Naive thymus-derived CD8-positive, alpha-beta T cell (primary cell): Measurements from ENCODE around the gene S100A6. TPM values are rescaled to one million over a fixed set of nuclear protein-coding genes. Genes with fewer than 3 reads are reported as not detected.

Experiments
- ATAC-seq, 2 donors: fragments of 150-1000 bp; cut with Tn5 transposase in 1 of 2; sonication (Bioruptor Pico), chemical (Tn5 transposase) in 1 of 2; 1 replicate in 1 of 2; 2 replicates in 1 of 2; pipeline ENCODE4 v1.10.0; 2021; ENCODE audit warnings: mild to moderate bottlenecking in 2 of 2, moderate library complexity in 2 of 2
- POLR2A ChIA-PET: fragments of 350-600 bp; sonication (Branson Sonifier 250); formaldehyde crosslinking; loops from one replicate; lab custom pipeline; 2021; ENCODE audit warnings: antibody characterized with exemption; lab: Charles Lee
- DNase-seq, 10 donors: peaks; one replicate each; pipeline versions ENCODE4 v3.0.0 to v3.0.0-alpha.2; 2020 to 2022
- H3K27ac Mint-ChIP-seq, 10 donors: one replicate each; pipeline ENCODE4 v1.8.0; 2020 to 2022; ENCODE audit warnings: mild to moderate bottlenecking in 10 of 10, mixed read lengths in 10 of 10, moderate library complexity in 4 of 10, inconsistent platforms in 1 of 10
- H3K27me3 Mint-ChIP-seq, 5 donors: one replicate each; pipeline ENCODE4 v1.8.0; 2021 to 2022; ENCODE audit warnings: mixed read lengths in 5 of 5
- H3K36me3 Mint-ChIP-seq, 3 donors: one replicate each; pipeline ENCODE4 v1.8.0; 2020 to 2022; ENCODE audit warnings: mixed read lengths in 3 of 3, mild to moderate bottlenecking in 2 of 3, inconsistent platforms in 1 of 3
- H3K4me1 Mint-ChIP-seq, 4 donors: one replicate each; pipeline ENCODE4 v1.8.0; 2021 to 2022; ENCODE audit warnings: mixed read lengths in 4 of 4
- H3K4me3 Mint-ChIP-seq, 10 donors: one replicate each; pipeline ENCODE4 v1.8.0; 2020 to 2022; ENCODE audit warnings: mild to moderate bottlenecking in 10 of 10, mixed read lengths in 10 of 10, moderate library complexity in 6 of 10, inconsistent platforms in 1 of 10
- H3K9me3 Mint-ChIP-seq, 9 donors: one replicate each; pipeline ENCODE4 v1.8.0; 2020 to 2022; ENCODE audit warnings: mixed read lengths in 9 of 9, mild to moderate bottlenecking in 3 of 9, inconsistent platforms in 1 of 9, moderate library complexity in 1 of 9
- polyA plus RNA-seq, 3 donors: library from polyadenylated mRNA; unstranded; fragments of 300-500 nt; fragmentation: Illumina TruSeq; gene quantifications; one replicate each; pipeline ENCODE4 v1.2.3, GENCODE V29; 2021
- total RNA-seq, 8 experiments: library from RNA in 2 of 8; stranded (reverse) in 2 of 8; gene quantifications; one replicate each; pipeline ENCODE4 v1.2.3 and lab custom pipeline; 2021 to 2026

Gene S100A6
- total and polyA plus RNA-seq, 5 experiments from 2014 or later = 223 to 707 (median 443) TPM

GRCh38 chr1:153506386-153506785 lies 29.4 kb downstream of the S100A6 start:
- Mint-ChIP-seq H3K36me3 (no peaks in the 10 kb centered on the region), H3K27me3 (peaks cover 0 to 3% (median 1%) of the 10 kb centered on the region in 5 donors), H3K4me1 (peaks cover 0 to 4% (median 3%) of the 10 kb centered on the region in 4 donors), H3K9me3 (no peaks in the 10 kb centered on the region), H3K27ac (no peak overlapping the region), H3K4me3 (no peak overlapping the region)
- no peak for ATAC-seq
- POLR2A ChIA-PET = no interaction called here
- DNase-seq = no peak

DNA sequence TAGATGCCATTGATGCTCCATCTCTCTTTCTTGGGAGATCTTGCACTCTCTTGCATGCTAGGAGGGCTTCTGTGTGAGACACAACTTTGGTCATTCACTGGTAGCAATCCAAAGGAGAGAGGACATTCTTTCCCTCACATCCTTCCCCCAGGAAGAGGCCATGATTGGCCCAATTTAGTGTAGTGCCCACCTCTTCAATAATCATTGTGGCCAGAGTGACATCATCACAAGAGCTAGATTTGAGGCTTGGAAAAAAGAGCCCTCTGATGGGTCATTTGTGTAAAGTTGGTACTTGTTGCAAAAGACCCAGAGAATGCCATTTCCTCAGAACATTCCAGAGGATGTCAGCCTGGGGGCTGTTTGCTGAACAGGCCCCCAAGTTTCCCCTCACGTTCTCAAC lies 30.2 kb downstream of the S100A6 start:
- H3K36me3 Mint-ChIP-seq = no peaks in the 10 kb centered on the region
- DNase-seq = no peak
- ATAC-seq = no peak
- peaks cover 0 to 3% (median 1%) of the 10 kb centered on the region in 5 donors for H3K27me3 Mint-ChIP-seq
- POLR2A ChIA-PET = no interaction called here
- no peak overlapping the region for H3K4me3 Mint-ChIP-seq
- no peak overlapping the region for H3K27ac Mint-ChIP-seq
- no peaks in the 10 kb centered on the region for H3K9me3 Mint-ChIP-seq
- peaks cover 0 to 1% (median 0%) of the 10 kb centered on the region in 4 donors for H3K4me1 Mint-ChIP-seq

DNA sequence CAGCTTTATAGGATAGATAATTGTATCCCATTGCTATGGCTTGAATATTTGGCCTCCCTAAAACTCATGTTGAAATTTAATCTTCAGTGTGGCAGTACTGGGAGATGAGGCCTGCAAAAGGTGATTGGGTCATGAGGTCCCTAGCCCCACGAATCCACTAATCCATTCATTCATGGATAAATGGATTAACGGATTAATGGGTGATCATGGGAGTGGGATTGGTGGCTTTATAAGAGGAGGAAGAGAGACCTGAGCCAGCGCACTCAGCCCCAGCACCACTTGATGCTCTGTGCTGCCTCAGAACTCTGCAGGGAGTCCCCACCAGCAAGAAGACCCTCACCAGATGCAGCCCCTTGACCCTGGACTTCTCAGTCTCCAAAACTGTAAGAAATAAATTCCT lies 32.0 kb downstream of the S100A6 start:
- DNase-seq = no peak
- Mint-ChIP-seq H3K4me3 (no peak overlapping the region), H3K36me3 (no peaks in the 10 kb centered on the region), H3K4me1 (no peaks in the 10 kb centered on the region), H3K27ac (no peak overlapping the region), H3K27me3 (peaks cover 8 to 14% (median 8%) of the 10 kb centered on the region in 5 donors), H3K9me3 (no peaks in the 10 kb centered on the region)
- ATAC-seq = no peak
- POLR2A ChIA-PET = no interaction called here

DNA sequence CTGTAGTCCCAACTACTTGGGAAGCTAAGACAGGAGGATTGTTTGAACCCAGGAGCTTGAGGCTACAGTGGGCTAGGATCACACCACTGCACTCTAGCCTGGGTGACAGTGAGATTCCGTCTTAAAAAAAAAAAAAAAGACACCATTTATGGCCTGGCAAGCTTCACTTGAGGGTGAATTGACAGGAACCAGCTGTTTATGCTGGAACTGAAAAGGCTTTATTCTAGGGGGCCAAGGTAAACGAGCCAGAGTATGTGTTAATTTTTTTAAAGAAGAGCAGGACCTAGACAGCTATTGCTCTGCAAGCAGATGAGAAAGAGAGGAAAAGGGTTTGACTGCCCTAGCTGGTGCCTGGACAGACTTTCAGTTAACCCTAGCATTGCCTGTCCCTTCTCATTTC lies 37.0 kb downstream of the S100A6 start:
- no peaks in the 10 kb centered on the region for H3K9me3 Mint-ChIP-seq
- DNase-seq = no peak
- no peaks in the 10 kb centered on the region for H3K36me3 Mint-ChIP-seq

DNA sequence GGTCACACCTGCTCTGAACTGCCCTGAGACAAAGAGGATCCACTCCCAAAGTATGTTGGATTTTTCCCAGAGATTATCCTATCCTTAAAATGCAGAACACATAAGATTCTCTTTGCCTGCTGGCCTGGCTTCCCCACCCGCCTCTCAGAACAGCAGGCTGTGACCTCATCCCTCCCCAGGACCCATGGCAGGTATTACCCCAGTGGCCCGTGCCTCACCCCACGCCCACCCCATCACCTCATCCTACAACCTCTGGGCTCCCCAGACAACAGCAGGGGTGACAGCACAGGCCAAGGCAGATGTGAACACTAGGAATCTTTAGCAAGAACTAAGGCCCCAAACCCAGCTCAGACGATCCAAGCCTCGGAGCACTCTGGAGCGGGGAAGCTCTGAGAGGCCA lies 40.3 kb downstream of the S100A6 start:
- no peaks in the 10 kb centered on the region for H3K36me3 Mint-ChIP-seq
- H3K4me3 Mint-ChIP-seq = no peak overlapping the region
- H3K27ac Mint-ChIP-seq = peak overlapping the region in 1 of 10 donors; percentile 68
- H3K9me3 Mint-ChIP-seq = no peaks in the 10 kb centered on the region
- POLR2A ChIA-PET = no interaction called here
- DNase-seq (no peak), ATAC-seq (no peak)
- peaks cover 13 to 29% (median 20%) of the 10 kb centered on the region in 5 donors for H3K27me3 Mint-ChIP-seq
- H3K4me1 Mint-ChIP-seq = peaks cover 0 to 6% (median 2%) of the 10 kb centered on the region in 4 donors

More for the DNA sequence above, 37.0 kb downstream of the S100A6 start:
- no peak for ATAC-seq
- no peak overlapping the region for H3K4me3 Mint-ChIP-seq
- H3K27ac Mint-ChIP-seq = no peak overlapping the region
- H3K27me3 Mint-ChIP-seq = peaks cover 13 to 23% (median 18%) of the 10 kb centered on the region in 5 donors
- POLR2A ChIA-PET = interaction anchor here (0.7 kb wide), 1 partner anchor 415 kb away, joined by 4 read pairs; no protein-coding TSS in a partner anchor
- H3K4me1 Mint-ChIP-seq = peaks cover 0 to 6% (median 2%) of the 10 kb centered on the region in 4 donors

DNA sequence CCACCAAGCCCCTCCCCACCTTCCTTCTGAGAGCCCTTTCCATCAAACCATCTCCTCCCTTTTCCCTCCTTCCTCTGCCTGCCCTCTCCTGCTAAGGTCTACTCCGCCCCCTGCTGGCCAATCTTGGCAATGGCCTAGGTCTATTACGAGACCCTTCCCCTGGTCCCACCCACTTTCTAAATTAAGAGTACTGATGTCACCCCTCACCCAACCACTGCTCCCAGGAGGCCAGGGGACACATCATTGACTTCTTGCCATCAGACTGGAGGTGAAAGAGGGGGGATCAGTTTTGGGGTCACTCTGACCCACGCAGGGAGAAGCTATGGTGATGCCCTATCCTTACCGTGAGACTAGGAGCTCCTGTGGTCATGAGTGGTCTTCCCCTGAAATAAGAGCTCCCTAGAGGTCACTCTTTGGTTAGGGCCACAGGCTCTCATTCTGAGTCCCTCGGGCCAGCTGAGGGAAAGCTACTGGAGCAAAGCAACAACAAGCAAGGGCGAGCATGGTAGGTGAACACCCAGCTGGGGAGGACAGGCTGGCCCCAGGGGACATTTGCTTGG lies 40.7 kb downstream of the S100A6 start:
- DNase-seq (peak; percentile 49 to 87 (median 68)), ATAC-seq (peak; percentile 66 to 69)
- no peaks in the 10 kb centered on the region for H3K36me3 Mint-ChIP-seq
- peaks cover 13 to 28% (median 20%) of the 10 kb centered on the region in 5 donors for H3K27me3 Mint-ChIP-seq
- H3K4me1 Mint-ChIP-seq = peaks cover 0 to 6% (median 2%) of the 10 kb centered on the region in 4 donors
- POLR2A ChIA-PET = interaction anchor here (0.6 kb wide), 1 partner anchor 29 kb away, joined by 3 read pairs; no protein-coding TSS in a partner anchor
- H3K27ac Mint-ChIP-seq = peak overlapping the region in 2 of 10 donors; percentile 24 to 35
- H3K4me3 Mint-ChIP-seq = no peak overlapping the region
- H3K9me3 Mint-ChIP-seq = no peaks in the 10 kb centered on the region

DNA sequence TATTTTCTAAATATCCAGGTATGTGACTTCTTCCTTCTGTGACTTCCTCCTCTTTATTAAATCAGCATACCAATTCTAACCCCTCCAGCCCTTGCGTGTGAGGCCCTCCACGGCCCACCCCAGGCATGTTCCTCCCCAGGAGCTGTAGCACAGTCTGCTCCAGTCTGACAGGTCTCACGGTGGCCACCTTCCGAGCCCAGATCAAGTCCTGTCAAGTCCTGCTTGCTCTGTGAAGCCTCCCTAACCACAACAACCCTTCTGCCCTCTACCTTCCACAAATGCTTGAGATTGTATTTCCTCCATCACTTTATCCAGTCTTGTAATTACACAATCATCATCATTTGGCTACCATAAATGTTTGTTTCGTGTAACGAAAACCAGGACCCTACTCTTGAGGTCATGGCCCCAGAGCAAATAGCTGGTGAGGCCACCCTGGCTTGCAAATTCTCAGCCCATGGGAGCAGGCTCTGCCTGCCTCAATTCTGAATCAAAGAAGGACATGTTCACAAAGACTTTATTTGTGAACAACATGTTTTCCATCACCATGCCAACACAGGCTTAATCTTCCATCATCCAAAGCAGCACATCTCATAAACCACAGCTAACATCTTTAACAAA lies 42.3 kb downstream of the S100A6 start:
- Mint-ChIP-seq H3K4me1 (peaks cover 0 to 6% (median 2%) of the 10 kb centered on the region in 4 donors), H3K9me3 (no peaks in the 10 kb centered on the region), H3K27ac (peak overlapping the region in 1 of 10 donors; percentile 90), H3K27me3 (peaks cover 4 to 19% (median 12%) of the 10 kb centered on the region in 5 donors), H3K36me3 (no peaks in the 10 kb centered on the region), H3K4me3 (no peak overlapping the region)
- POLR2A ChIA-PET = no interaction called here
- ATAC-seq (no peak), DNase-seq (no peak)

DNA sequence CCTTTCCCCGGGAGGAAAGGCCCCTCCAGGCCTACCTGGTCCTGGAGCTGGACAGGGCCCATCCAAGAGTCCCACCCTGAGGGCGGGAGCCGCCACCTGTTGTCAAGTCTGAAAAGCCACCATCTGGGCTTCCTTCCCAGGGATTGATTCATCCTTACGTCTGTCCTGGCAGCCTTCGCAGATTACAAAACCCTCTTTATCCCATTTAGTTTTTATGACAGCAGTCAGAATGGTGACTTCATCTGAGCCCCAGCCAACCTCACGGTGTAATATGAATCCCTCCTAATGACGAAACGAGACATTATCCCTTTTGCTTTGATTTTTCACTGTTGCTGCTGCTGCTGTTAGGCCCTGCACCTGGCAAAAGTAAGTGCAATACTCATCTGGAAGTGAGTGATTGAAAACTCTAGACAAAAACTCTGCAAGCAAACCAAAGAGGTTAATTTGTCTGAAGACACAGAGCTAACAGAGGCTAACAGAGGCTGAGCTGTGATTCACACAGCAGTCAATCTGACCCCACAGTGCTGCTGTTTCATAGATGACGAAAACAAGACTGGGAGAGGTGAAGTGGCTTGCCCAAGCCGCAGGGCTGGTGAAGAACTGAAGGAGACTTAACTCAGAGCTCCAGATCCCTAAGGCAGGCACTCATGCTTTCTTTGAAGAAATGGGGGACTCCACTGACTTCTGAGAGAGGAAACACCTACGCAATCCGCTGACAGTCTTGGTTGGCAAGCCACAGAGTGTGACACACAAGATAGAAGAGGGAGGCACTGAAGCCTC lies 45.3 kb downstream of the S100A6 start:
- POLR2A ChIA-PET = no interaction called here
- DNase-seq (peak in 2 of 10 donors; percentile 41 to 55), ATAC-seq (peak in 1 of 2 donors; percentile 29)
- H3K4me1 Mint-ChIP-seq = peaks cover 0 to 6% (median 2%) of the 10 kb centered on the region in 4 donors
- H3K9me3 Mint-ChIP-seq = no peaks in the 10 kb centered on the region
- no peaks in the 10 kb centered on the region for H3K36me3 Mint-ChIP-seq
- peak overlapping the region in 1 of 10 donors; percentile 86 for H3K27ac Mint-ChIP-seq
- peak overlapping the region in 1 of 10 donors; percentile 31 for H3K4me3 Mint-ChIP-seq
- peaks cover 8 to 27% (median 13%) of the 10 kb centered on the region in 5 donors for H3K27me3 Mint-ChIP-seq

GRCh38 chr1:153488731-153489130 lies 47.1 kb downstream of the S100A6 start:
- ATAC-seq (no peak), DNase-seq (no peak)
- no peak overlapping the region for H3K4me3 Mint-ChIP-seq
- peaks cover 12 to 41% (median 23%) of the 10 kb centered on the region in 5 donors for H3K27me3 Mint-ChIP-seq
- H3K36me3 Mint-ChIP-seq = no peaks in the 10 kb centered on the region
- H3K27ac Mint-ChIP-seq = no peak overlapping the region
- POLR2A ChIA-PET = no interaction called here
- H3K9me3 Mint-ChIP-seq = no peaks in the 10 kb centered on the region
- H3K4me1 Mint-ChIP-seq = no peaks in the 10 kb centered on the region

DNA sequence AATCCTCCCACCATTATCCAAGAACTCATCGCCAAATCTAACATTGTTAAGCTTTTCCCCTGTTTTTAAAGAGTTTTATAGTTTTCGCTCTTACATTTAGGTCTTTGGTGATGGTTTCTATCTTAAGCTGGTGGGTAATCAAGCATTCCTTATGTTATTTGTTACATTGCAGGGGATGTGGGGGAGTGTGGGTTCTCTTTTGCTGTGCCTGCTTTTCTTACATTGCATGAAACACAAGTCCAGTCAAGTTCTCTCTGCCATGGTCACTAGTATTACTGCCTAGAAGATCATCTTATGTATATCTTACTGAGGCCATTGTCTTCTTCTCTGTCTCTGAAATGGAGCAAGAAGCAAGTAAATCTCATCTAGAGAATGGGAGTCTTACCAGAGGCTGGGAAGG lies 48.1 kb downstream of the S100A6 start:
- H3K4me1 Mint-ChIP-seq = no peaks in the 10 kb centered on the region
- no peak for DNase-seq
- no peak overlapping the region for H3K4me3 Mint-ChIP-seq
- no peak for ATAC-seq
- H3K27ac Mint-ChIP-seq = peak overlapping the region in 1 of 10 donors; percentile 22
- no peaks in the 10 kb centered on the region for H3K9me3 Mint-ChIP-seq
- H3K36me3 Mint-ChIP-seq = no peaks in the 10 kb centered on the region
- POLR2A ChIA-PET = no interaction called here
- H3K27me3 Mint-ChIP-seq = peaks cover 13 to 47% (median 27%) of the 10 kb centered on the region in 5 donors

GRCh38 chr1:153485863-153486262 lies 49.9 kb downstream of the S100A6 start:
- Mint-ChIP-seq H3K36me3 (no peaks in the 10 kb centered on the region), H3K4me3 (no peak overlapping the region), H3K4me1 (no peaks in the 10 kb centered on the region), H3K27ac (no peak overlapping the region), H3K27me3 (peaks cover 18 to 51% (median 36%) of the 10 kb centered on the region in 5 donors), H3K9me3 (no peaks in the 10 kb centered on the region)
- DNase-seq (no peak), ATAC-seq (no peak)
- POLR2A ChIA-PET = no interaction called here
